ENCODE measurements around the gene MAML3.

Gene MAML3

DNA sequence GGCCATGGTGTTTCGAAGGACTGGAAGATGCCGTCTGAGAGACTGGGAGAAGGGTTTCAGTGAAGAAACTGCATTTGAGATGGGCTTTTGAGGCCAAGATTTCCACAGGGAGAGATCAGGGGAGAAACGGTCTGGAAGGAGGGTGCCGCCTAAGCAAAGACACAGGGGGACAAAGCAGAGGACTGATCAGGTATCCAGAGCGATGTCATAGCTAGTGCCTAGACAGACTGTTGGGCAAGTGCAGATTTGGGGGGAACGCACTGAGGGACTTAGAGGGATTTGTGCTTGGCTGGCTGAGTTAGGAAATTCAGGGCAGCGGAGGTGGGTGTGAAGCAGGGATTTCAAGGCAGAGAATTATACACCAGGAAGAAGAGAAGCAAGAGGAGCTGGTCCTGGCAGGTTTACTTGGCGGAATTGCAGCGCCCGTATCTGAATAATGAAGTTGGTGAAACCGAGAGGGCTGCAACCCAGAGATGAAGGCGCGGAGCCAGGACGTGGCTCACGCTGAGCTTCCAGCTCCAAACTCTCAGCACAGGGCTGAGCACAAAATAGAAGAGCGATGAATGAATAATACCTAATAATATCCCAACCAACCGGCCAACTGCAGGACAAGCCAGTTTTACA lies 106.9 kb downstream of the MAML3 start:
- peak; percentile 54 for DNase-seq (ENCODE audit: low read depth)
- TF ChIP-seq, protein P1, sequence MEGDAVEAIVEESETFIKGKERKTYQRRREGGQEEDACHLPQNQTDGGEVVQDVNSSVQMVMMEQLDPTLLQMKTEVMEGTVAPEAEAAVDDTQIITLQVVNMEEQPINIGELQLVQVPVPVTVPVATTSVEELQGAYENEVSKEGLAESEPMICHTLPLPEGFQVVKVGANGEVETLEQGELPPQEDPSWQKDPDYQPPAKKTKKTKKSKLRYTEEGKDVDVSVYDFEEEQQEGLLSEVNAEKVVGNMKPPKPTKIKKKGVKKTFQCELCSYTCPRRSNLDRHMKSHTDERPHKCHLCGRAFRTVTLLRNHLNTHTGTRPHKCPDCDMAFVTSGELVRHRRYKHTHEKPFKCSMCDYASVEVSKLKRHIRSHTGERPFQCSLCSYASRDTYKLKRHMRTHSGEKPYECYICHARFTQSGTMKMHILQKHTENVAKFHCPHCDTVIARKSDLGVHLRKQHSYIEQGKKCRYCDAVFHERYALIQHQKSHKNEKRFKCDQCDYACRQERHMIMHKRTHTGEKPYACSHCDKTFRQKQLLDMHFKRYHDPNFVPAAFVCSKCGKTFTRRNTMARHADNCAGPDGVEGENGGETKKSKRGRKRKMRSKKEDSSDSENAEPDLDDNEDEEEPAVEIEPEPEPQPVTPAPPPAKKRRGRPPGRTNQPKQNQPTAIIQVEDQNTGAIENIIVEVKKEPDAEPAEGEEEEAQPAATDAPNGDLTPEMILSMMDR (IDR thresholded peaks at IDR 0.05; ENCODE audit: low read length, missing control alignments), result no peak
- H3K4me3 ChIP-seq (replicated peaks; ENCODE audit: low read depth, low read length), result no peak overlapping the region

DNA sequence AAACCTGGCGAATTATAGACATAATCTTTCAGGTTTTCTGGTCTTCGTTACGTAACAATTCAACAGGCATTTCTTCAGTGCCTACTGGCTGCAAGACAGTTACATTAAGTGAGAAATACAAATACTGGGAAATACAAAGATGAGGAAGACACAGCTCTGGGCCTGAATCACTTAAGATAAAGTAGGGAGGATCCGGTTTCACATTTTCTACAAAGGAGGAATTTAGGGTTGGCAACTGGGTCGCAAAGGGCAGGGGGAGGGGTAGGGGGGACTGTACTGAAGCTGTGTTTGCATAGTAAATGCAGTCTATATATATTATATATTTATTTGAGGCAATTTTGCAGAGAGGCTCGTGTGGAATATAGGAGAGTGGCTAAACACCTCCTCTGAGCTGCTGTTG lies 107.4 kb downstream of the MAML3 start:
- H3K4me3 ChIP-seq (replicated peaks; ENCODE audit: low read depth, low read length), result no peak overlapping the region
- TF ChIP-seq, protein P1 (IDR thresholded peaks at IDR 0.05; ENCODE audit: low read length, missing control alignments), result no peak
- DNase-seq (ENCODE audit: low read depth), result no peak

DNA sequence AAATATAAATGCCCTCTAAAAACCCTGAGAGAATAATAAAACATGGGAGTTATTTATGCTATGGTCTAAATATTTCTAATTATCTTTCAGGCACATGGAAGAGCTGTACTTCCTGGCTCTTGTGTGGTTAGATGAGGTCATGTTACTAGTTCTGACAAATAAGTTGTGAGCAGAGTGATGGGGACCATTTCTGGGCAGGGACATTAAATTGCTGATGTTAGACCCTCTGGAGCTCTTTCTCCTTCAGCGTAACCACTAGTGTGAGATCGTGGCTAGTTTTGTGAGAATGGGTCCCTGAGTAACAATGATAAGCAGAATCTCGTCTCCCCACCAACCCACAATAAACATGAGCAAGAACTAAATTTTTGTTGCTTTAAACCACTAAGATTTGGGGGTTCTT lies 108.0 kb downstream of the MAML3 start:
- TF ChIP-seq, protein P1 (IDR thresholded peaks at IDR 0.05; ENCODE audit: low read length, missing control alignments), result no peak
- no peak overlapping the region for H3K4me3 ChIP-seq (replicated peaks; ENCODE audit: low read depth, low read length)
- DNase-seq (ENCODE audit: low read depth), result no peak

DNA sequence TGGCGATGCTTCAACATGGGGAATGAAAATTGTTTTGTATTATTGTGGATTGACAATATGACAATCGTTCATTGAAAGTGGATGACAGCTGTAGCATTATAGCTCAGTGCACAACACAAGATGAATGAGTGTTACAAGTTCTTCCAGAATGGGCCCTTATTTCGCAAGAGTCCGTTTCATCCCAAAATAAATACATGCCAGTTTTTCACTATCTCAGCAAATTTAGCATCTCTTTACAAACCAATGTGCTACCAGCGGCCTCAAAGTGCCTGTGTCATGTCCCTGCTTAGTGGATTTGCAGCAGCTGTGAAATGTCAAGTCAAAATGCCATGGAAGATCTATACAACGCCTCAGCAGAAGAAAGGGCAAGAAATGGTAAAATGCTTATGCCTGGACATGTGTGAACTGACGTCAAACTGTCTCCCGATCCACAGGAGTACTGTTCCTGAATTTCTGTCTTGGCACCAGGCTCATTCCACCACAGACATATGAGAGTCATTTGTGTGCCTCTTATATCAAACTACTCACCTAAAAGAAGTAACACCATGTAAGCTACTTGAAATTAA lies 109.6 kb downstream of the MAML3 start:
- TF ChIP-seq, protein P1 (IDR thresholded peaks at IDR 0.05; ENCODE audit: low read length, missing control alignments), result no peak
- peak; percentile 25 for DNase-seq (ENCODE audit: low read depth)
- H3K4me3 ChIP-seq (replicated peaks; ENCODE audit: low read depth, low read length), result no peak overlapping the region

DNA sequence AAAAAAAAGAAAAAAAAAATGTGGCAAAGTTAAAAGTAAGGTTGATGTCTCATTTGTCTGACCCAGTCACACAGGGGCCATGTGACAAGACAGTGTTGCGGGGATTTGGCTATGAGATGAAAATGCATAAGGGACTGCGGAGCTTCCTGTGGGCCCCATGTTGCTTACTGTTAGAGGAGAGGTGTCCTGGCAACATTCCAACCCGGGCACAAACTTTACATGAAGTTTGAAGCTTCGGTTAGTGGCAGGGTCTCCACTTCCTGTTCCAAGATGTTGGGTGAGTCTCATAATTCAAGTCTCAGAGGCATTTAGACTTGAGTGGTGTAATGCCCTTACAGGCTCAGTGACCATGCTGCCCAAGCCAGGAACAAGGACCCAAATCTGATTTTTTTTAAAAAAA lies 111.3 kb downstream of the MAML3 start:
- TF ChIP-seq, protein P1 (IDR thresholded peaks at IDR 0.05; ENCODE audit: low read length, missing control alignments), result no peak
- H3K4me3 ChIP-seq (replicated peaks; ENCODE audit: low read depth, low read length), result no peak overlapping the region
- DNase-seq (ENCODE audit: low read depth), result no peak

DNA sequence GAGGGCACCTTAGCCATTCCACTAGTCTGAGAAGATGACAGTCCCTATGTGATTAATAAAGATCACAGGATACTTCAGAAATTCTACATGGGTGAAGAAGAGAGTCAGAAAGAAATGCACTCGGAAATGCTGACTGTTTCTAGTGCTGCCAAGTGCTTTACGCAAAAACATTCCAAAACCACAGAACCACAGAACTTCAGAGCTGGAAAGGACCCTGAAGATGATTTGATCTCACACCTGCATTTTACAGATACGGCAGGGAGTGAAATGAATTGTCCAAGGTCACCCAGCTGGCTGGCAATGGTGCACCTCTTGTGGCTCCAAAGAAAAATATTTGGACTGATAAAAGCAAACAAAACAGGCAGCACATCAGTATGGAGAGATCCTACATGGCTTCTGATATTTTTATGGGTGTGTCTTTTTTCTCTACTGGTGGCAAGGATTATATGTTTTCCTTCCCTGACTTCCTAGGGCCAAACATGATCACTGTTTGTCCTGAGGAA lies 115.9 kb downstream of the MAML3 start:
- DNase-seq (ENCODE audit: low read depth), result peak; percentile 47
- no peak overlapping the region for H3K4me3 ChIP-seq (replicated peaks; ENCODE audit: low read depth, low read length)
- TF ChIP-seq, protein P1 (IDR thresholded peaks at IDR 0.05; ENCODE audit: low read length, missing control alignments), result no peak
